ACHN (cell line): ENCODE results near the gene SOX10.
"Not testable (repeated sequence)": the region's sequence is repeated elsewhere in the genome, so short reads cannot be mapped to it uniquely, and the experiment has no call there.

ENCODE experiments used
- DNase-seq: peaks from one replicate; pipeline ENCODE4 v3.0.0-alpha.2; 2015
- in situ Hi-C: cut with HindIII; loops from 2 replicates; pipeline ENCODE4 v1.10.0; 2017; ENCODE audit warnings: low sequenced_read_pairs, low pct_ligation_motif_present, low pct_unique_long_range_greater_than_20kb

Gene SOX10

GRCh38 chr22:37971475-37972434, 12.6 kb downstream of the SOX10 start:
- in situ Hi-C loops = no loop called here
- no peak for DNase-seq

GRCh38 chr22:37970864-37971263, 13.5 kb downstream of the SOX10 start:
- DNase-seq = no peak
- in situ Hi-C loops = no loop called here

GRCh38 chr22:37968452-37969251, 15.7 kb downstream of the SOX10 start:
- no peak for DNase-seq

GRCh38 chr22:37967637-37968451, 16.5 kb downstream of the SOX10 start:
- in situ Hi-C loops = no loop called here
- no peak for DNase-seq

More at GRCh38 chr22:37968452-37969251, 15.7 kb downstream of the SOX10 start:
- in situ Hi-C loops = no loop called here

GRCh38 chr22:37967147-37967546, 17.2 kb downstream of the SOX10 start:
- in situ Hi-C loops = no loop called here
- DNase-seq = no peak

GRCh38 chr22:37965940-37966664, 18.3 kb downstream of the SOX10 start:
- in situ Hi-C loops = no loop called here
- DNase-seq = no peak

- in situ Hi-C loops = no loop called here
- no peak for DNase-seq
Measured at GRCh38 chr22:37961062-37961461, 23.3 kb downstream of the SOX10 start.

GRCh38 chr22:37959231-37959825, 25.0 kb downstream of the SOX10 start:
- in situ Hi-C loops = no loop called here
- no peak for DNase-seq

- in situ Hi-C loops = no loop called here
- DNase-seq = no peak
Measured at GRCh38 chr22:37957232-37957631, 27.1 kb downstream of the SOX10 start.

- in situ Hi-C loops = not testable (repeated sequence)
Measured at GRCh38 chr22:37955825-37956397, 28.4 kb downstream of the SOX10 start.

GRCh38 chr22:37954686-37955085, 29.7 kb downstream of the SOX10 start:
- in situ Hi-C loops = no loop called here
- no peak for DNase-seq

More at GRCh38 chr22:37955825-37956397, 28.4 kb downstream of the SOX10 start:
- not testable (repeated sequence) for DNase-seq

- DNase-seq = peak; percentile 94
- in situ Hi-C loops = no loop called here
Measured at GRCh38 chr22:37953437-37954179, 30.7 kb downstream of the SOX10 start, which contains the start of the genes C22orf23 and POLR2F. C22orf23 (minus strand) TSS chr22:37953601; CDS start chr22:37953149, 452 bp downstream. POLR2F (plus strand) TSS chr22:37953699; CDS start chr22:37953788, 89 bp downstream.

- DNase-seq = no peak
- in situ Hi-C loops = no loop called here
Measured at GRCh38 chr22:37953062-37953436, 31.3 kb downstream of the SOX10 start.

- DNase-seq, in situ Hi-C loops: not testable (repeated sequence)
Measured at GRCh38 chr22:37952629-37953028, 31.7 kb downstream of the SOX10 start.

GRCh38 chr22:37951305-37951704, 33.0 kb downstream of the SOX10 start:
- in situ Hi-C loops = no loop called here
- DNase-seq = no peak

- DNase-seq, in situ Hi-C loops: not testable (repeated sequence)
Measured at GRCh38 chr22:37947142-37947795, 37.1 kb downstream of the SOX10 start.
